Measurements from ENCODE around the gene ABLIM1. TPM values are rescaled to one million over a fixed set of nuclear protein-coding genes. Genes with fewer than 3 reads are reported as not detected.

Gene ABLIM1
- total RNA-seq, 4 donors from 2014 or later = 156 to 278 (median 213) TPM

DNA sequence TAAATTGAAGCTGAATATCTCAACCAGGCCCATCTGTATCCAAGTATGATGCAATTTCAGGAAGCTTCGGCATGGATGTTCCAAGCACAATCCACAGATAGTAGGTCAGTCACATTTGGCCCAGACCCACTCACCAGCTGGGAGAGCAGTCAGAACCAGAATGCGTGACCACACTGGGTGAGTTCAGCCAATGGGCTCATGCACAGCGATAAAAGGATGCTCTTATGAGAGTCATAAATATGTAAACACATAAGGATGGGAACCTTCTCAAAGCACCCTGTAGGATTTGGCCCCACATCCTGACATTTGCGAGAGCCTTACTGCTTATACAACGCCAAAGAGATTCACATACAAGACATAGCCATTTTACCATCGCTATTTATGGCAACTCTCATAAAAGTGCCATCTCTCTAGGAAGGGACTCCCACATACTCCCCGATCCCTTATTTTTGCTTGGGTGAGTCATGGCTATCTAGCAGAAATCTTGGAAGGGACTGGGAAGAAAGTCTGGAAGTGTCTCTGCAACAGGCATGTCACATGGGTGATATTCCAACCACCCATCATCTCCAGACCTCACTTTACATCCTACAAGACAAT, 256.8 kb downstream of the ABLIM1 start:
- Histone ChIP-seq H3K36me3 (no peaks in the 10 kb centered on the region), H3K4me3 (no peak overlapping the region), H3K27ac (no peak overlapping the region), H3K4me1 (peaks cover 64% of the 10 kb centered on the region), H3K27me3 (peaks cover 5% of the 10 kb centered on the region), H3K9me3 (no peaks in the 10 kb centered on the region)
- TF ChIP-seq POLR2A (IDR thresholded peaks at IDR 0.05) (no peak), POLR2AphosphoS5 (IDR thresholded peaks at IDR 0.05) (peak in 1 of 3 donors; percentile 29)
- TF ChIP-seq, protein P1, sequence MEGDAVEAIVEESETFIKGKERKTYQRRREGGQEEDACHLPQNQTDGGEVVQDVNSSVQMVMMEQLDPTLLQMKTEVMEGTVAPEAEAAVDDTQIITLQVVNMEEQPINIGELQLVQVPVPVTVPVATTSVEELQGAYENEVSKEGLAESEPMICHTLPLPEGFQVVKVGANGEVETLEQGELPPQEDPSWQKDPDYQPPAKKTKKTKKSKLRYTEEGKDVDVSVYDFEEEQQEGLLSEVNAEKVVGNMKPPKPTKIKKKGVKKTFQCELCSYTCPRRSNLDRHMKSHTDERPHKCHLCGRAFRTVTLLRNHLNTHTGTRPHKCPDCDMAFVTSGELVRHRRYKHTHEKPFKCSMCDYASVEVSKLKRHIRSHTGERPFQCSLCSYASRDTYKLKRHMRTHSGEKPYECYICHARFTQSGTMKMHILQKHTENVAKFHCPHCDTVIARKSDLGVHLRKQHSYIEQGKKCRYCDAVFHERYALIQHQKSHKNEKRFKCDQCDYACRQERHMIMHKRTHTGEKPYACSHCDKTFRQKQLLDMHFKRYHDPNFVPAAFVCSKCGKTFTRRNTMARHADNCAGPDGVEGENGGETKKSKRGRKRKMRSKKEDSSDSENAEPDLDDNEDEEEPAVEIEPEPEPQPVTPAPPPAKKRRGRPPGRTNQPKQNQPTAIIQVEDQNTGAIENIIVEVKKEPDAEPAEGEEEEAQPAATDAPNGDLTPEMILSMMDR (IDR thresholded peaks at IDR 0.05) = no peak
- 50% methylated on average over 7 of the region's 7 CpGs for WGBS
- peak; percentile 85 to 87 for DNase-seq (ENCODE audit: low spot score in 2 of 2)

DNA sequence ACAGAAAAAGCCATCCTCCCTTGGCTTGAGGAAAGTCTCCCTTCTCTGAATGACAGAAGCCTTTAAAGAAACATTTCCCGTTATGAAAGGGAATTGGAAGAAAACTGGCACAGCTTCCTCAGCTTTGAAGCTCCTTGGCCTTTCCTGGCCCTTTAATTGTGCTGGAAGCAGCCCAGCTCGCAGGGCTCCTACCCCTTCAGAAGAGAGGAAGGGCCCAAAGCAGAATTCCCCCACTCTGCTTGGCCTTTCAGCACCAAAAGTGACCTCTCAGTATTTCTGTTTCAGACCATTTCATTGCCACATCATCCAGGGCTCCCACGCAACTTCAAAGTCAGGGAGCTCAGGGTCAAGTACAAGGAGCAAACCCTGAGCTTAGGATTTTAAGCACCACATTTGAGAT, 258.0 kb downstream of the ABLIM1 start:
- no peak overlapping the region for H3K4me3 ChIP-seq
- DNase-seq (ENCODE audit: low spot score in 2 of 2) = no peak
- H3K4me1 ChIP-seq = peaks cover 71% of the 10 kb centered on the region
- TF ChIP-seq POLR2AphosphoS5 (IDR thresholded peaks at IDR 0.05) (no peak), POLR2A (IDR thresholded peaks at IDR 0.05) (no peak), EP300 (IDR thresholded peaks at IDR 0.05) (no peak)
- TF ChIP-seq, protein P1 (IDR thresholded peaks at IDR 0.05) = no peak
- WGBS = 64% methylated on average over 2 of the region's 3 CpGs
- no peaks in the 10 kb centered on the region for H3K9me3 ChIP-seq
- H3K27me3 ChIP-seq = peaks cover 5% of the 10 kb centered on the region
- H3K36me3 ChIP-seq = no peaks in the 10 kb centered on the region
- H3K27ac ChIP-seq = no peak overlapping the region

DNA sequence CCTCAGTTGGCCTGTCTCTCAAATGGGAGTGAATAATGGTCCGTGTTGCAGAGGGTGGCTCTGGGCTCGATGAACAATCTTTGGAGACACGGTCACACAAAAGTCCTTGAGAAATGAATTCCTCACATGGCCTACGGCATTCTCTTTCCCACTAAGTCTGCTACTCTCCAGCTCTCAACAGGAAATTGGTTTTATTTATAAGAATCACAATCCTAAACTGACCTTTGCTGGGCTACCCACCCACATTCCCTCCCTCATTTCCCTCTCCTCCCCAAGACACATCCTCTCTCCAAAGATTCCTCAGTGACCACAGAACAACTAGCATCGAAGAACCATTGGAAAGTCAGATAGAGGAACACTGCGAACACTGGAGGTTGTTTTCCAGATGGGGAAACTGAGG, 258.5 kb downstream of the ABLIM1 start:
- TF ChIP-seq POLR2A (IDR thresholded peaks at IDR 0.05) (no peak), EP300 (IDR thresholded peaks at IDR 0.05) (no peak), POLR2AphosphoS5 (IDR thresholded peaks at IDR 0.05) (no peak)
- TF ChIP-seq, protein P1 (IDR thresholded peaks at IDR 0.05) = no peak
- Histone ChIP-seq H3K36me3 (no peaks in the 10 kb centered on the region), H3K27me3 (peaks cover 5% of the 10 kb centered on the region), H3K9me3 (no peaks in the 10 kb centered on the region), H3K4me3 (no peak overlapping the region), H3K27ac (no peak overlapping the region), H3K4me1 (peaks cover 76% of the 10 kb centered on the region)
- 67% methylated on average over 6 of the region's 6 CpGs for whole genome bisulfite sequencing
- no peak for DNase-seq (ENCODE audit: low spot score in 2 of 2)

DNA sequence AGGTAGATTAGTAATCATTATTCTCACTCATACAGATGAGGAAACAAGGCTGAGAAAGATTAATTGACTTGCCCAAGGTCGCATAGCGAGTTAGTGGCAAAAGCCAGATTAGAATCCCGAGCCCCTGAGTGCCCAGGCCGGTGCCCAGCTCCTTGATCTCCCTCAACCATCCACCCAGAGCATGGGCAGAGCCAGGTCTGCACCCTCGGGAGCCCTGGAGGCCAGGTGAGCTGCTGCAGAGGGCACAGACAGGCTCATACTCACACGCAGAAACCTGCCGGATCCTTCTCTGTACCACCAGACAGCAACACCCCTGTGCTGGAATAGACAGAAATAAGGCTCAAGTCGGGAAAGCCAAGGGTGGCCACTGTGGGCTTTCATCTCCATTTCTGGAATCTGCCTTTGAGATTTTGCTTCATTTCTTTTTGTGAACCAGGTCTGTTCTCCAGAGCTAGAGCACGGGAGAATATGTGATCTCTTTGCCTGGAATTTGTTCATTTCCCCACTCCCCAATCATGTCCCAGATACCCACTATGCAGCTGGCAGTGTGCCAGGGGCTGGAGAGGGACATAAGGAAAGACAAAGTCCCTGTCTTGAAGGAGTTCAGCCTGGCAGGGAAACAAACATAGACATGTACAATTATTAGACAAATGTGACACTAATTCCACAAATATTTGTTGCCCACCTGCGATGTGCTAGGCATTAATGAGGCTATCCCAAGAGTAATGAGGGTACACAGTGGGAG, 259.3 kb downstream of the ABLIM1 start:
- Histone ChIP-seq H3K27me3 (peaks cover 1% of the 10 kb centered on the region), H3K4me3 (no peak overlapping the region), H3K9me3 (no peaks in the 10 kb centered on the region), H3K4me1 (peaks cover 77% of the 10 kb centered on the region), H3K36me3 (no peaks in the 10 kb centered on the region), H3K27ac (no peak overlapping the region)
- WGBS = 87% methylated on average over 10 of the region's 10 CpGs
- no peak for TF ChIP-seq POLR2A (IDR thresholded peaks at IDR 0.05)
- TF ChIP-seq EP300 (IDR thresholded peaks at IDR 0.05) = no peak
- TF ChIP-seq, protein P1 (IDR thresholded peaks at IDR 0.05) = no peak
- TF ChIP-seq POLR2AphosphoS5 (IDR thresholded peaks at IDR 0.05) = no peak
- no peak for DNase-seq (ENCODE audit: low spot score in 2 of 2)

DNA sequence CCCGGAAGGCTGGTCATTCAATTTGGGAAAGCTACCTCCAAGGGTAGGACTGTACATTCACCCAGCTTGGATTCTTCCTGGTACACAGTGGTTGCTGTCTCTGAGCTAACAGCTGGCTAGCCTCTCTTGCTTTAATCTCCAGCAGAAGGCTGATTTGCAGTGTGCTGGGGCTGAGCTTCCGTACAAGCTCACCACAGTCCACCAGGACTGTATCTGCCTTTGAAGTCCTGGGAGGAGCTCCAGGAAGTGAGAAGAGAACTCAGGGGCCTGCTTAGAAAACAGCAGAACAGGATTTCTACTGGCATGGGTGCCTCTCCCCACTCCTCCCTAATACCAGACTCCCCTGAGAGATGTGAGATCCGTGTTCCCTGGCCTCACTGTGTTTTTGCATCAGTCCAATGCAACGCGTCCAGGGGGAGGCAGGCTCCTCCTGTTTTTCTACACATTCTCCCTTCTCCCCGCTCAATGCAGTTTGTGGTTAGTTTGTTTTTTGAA, 260.4 kb downstream of the ABLIM1 start:
- TF ChIP-seq EP300 (IDR thresholded peaks at IDR 0.05) = no peak
- TF ChIP-seq POLR2AphosphoS5 (IDR thresholded peaks at IDR 0.05) = no peak
- no peak for TF ChIP-seq POLR2A (IDR thresholded peaks at IDR 0.05)
- TF ChIP-seq, protein P1 (IDR thresholded peaks at IDR 0.05) = no peak
- no peak for DNase-seq (ENCODE audit: low spot score in 2 of 2)
- WGBS = 66% methylated on average over 6 of the region's 6 CpGs
- peak overlapping the region; percentile 13 for H3K4me3 ChIP-seq
- H3K27me3 ChIP-seq = no peaks in the 10 kb centered on the region
- peaks cover 75% of the 10 kb centered on the region for H3K4me1 ChIP-seq
- peak overlapping the region; percentile 58 for H3K27ac ChIP-seq
- no peaks in the 10 kb centered on the region for H3K36me3 ChIP-seq
- H3K9me3 ChIP-seq = no peaks in the 10 kb centered on the region

Measured in suprapubic skin (tissue), 4 donors.